Bronchial epithelial cell (primary cell): ENCODE data around the gene CDK10. TPM values are rescaled to one million over a fixed set of nuclear protein-coding genes. Genes with fewer than 3 reads are reported as not detected.

Source experiments
- DNase-seq: peaks from one replicate; pipeline ENCODE4 v3.0.0-alpha.2; 2010; ENCODE audit warnings: low read depth
- FAIRE-seq: peaks from 2 replicates; lab custom pipeline; 2011; peaks lifted over from hg19 to GRCh38; lab: Jason Lieb, UNC
- H3K27me3 ChIP-seq: 2 replicates; pipeline ENCODE4 v1.5.1; 2011; ENCODE audit warnings: low read length; ENCODE audit not compliant: control insufficient read depth, insufficient read depth
- H3K36me3 ChIP-seq: 2 replicates; pipeline ENCODE4 v1.5.1; 2011; ENCODE audit warnings: low read length; ENCODE audit not compliant: control insufficient read depth, insufficient read depth
- H3K4me3 ChIP-seq: 2 replicates; pipeline ENCODE4 v1.5.1; 2011; ENCODE audit warnings: mild to moderate bottlenecking, low read depth, low read length, control low read depth
- CTCF ChIP-seq: IDR thresholded peaks from 2 replicates; pipeline ENCODE4 v1.5.1; 2011; ENCODE audit warnings: mild to moderate bottlenecking, moderate library complexity, low read length, control low read depth, inconsistent platforms; ENCODE audit not compliant: insufficient read depth, severe bottlenecking
- total RNA-seq: library from RNA; depleted of rRNA; stranded (reverse); fragments of >200 nt; gene quantifications from 2 replicates; pipeline ENCODE4 v1.2.1, GENCODE V29; 2014

The CDK10 gene
- total RNA-seq, 1 donor from 2014 or later = 280 TPM

GRCh38 chr16:89706518-89707260, 20.2 kb downstream of the CDK10 start:
- H3K27me3 ChIP-seq = no peaks in the 10 kb centered on the region
- FAIRE-seq (no peak), DNase-seq (no peak)
- no peaks in the 10 kb centered on the region for H3K36me3 ChIP-seq
- no peak for TF ChIP-seq CTCF
- no peak overlapping the region for H3K4me3 ChIP-seq

GRCh38 chr16:89707695-89708094, 21.2 kb downstream of the CDK10 start:
- Histone ChIP-seq H3K36me3 (no peaks in the 10 kb centered on the region), H3K4me3 (no peak overlapping the region), H3K27me3 (no peaks in the 10 kb centered on the region)
- no peak for DNase-seq
- no peak for TF ChIP-seq CTCF
- no peak for FAIRE-seq

- TF ChIP-seq CTCF = no peak
- H3K36me3 ChIP-seq = no peaks in the 10 kb centered on the region
- FAIRE-seq (no peak), DNase-seq (no peak)
- H3K27me3 ChIP-seq = no peaks in the 10 kb centered on the region
- H3K4me3 ChIP-seq = no peak overlapping the region
Measured at GRCh38 chr16:89708481-89708931, 22.0 kb downstream of the CDK10 start.

- Histone ChIP-seq H3K36me3 (no peaks in the 10 kb centered on the region), H3K4me3 (no peak overlapping the region), H3K27me3 (no peaks in the 10 kb centered on the region)
- TF ChIP-seq CTCF = no peak
- DNase-seq (no peak), FAIRE-seq (no peak)
Measured at GRCh38 chr16:89709166-89709565, 22.7 kb downstream of the CDK10 start.

GRCh38 chr16:89709716-89710432, 23.4 kb downstream of the CDK10 start:
- Histone ChIP-seq H3K4me3 (no peak overlapping the region), H3K36me3 (peaks cover 2% of the 10 kb centered on the region), H3K27me3 (no peaks in the 10 kb centered on the region)
- no peak for TF ChIP-seq CTCF
- DNase-seq (no peak), FAIRE-seq (peak; percentile 58)
